Stimulated activated CD8-positive, alpha-beta memory T cell treated with anti-CD3 and anti-CD28 coated beads, Interleukin-12 subunit alpha, Interleukin-12 subunit beta, amount 100 ng/mL, for 4 hours (primary cell): Measurements from ENCODE around the gene TMCO4.
"Not testable (repeated sequence)": the region's sequence is repeated elsewhere in the genome, so short reads cannot be mapped to it uniquely, and the experiment has no call there.

Experiments
- DNase-seq: peaks from one replicate; pipeline ENCODE4 v3.0.0-alpha.2; 2020; ENCODE audit warnings: low read depth

Gene TMCO4

GRCh38 chr1:19812875-19813642, 13.3 kb upstream of the TMCO4 start:
- no peak for DNase-seq

DNA sequence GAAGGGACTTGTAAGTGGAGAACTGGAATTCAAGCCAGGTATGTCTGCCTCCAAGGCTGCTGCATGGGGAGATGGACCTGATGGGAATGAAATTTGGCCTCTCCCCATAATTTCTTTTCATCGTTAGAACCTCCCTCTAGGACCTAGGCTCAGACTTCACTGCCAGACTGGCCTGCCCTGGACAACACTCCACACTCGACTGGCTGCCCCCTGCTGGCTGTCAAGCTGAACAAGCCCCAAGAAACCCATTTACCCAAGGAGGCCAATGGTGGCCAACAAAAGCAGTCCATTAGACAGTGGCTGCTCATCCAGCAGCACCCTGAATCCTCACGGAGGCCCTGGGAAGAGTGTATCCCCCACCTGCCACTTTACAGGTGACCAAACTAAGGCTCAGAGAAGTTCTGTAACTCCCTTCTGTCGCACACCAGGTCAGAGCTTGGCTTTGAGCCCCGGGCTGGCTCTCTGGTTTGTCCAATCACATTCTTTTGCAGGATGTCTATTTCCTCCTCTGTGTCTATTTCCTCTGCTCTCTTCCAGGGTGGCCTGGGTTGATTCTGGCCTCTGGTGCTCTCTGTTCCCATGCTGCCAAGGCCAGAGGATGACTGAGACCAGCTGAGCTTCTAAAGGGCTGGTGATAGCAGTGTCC, 11.6 kb upstream of the TMCO4 start:
- DNase-seq = no peak

DNA sequence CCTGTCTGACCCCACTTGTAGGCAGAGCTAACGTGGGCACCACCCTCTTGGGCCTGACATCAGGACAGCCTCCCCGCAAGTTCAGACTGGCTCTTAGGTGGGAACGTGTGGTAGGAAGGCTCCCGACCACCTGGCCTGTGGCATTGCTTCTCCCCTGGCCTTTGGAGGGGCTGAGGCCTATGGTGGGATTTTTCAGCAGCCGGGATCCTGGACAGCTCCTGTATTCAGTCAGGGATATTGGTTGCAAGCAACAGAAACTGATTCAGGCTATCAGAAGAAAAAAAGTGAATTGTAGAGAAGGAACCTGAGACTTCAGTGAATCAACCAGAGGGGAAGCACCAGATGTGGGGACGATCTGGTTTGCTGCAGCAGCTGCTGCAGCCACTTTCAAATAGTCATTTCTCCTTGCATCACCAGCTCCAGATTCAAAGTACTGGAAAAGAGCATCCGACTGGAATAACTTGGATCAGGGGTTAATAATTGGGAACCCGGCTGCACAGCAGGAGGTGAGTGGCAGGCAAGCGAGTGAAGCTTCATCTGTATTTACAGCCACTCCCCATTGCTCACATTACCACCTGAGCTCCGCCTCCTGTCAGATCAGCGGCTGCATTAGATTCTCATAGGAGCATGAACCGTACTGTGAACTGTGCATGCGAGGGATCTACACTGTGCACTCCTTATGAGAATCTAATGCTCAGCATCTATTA, 9.5 kb upstream of the TMCO4 start:
- DNase-seq = no peak

DNA sequence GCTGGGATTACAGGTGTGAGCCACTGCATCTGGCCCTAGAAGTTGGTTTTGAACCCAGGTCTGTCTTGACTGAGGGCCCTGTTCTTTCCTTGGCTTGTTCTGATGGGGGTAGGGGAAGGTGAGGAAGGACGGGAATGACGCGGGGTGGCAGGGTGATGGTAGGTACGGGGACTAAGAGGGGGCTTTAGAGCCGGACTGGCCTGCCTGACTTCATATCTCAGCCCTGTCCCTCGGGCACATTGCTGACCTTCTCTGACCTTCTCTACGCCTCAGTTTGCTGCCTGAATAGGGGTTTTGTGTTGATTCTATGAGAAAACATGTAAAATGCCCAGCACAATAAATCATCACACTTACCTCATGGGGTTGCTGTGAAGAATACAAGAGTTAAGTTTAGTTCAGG, 8.6 kb upstream of the TMCO4 start:
- no peak for DNase-seq

GRCh38 chr1:19804831-19805251, 5.1 kb upstream of the TMCO4 start:
- DNase-seq = no peak

GRCh38 chr1:19802269-19802668, 2.6 kb upstream of the TMCO4 start:
- DNase-seq = no peak

GRCh38 chr1:19800076-19800804, 524 bp upstream of the TMCO4 start:
- DNase-seq = no peak

DNA sequence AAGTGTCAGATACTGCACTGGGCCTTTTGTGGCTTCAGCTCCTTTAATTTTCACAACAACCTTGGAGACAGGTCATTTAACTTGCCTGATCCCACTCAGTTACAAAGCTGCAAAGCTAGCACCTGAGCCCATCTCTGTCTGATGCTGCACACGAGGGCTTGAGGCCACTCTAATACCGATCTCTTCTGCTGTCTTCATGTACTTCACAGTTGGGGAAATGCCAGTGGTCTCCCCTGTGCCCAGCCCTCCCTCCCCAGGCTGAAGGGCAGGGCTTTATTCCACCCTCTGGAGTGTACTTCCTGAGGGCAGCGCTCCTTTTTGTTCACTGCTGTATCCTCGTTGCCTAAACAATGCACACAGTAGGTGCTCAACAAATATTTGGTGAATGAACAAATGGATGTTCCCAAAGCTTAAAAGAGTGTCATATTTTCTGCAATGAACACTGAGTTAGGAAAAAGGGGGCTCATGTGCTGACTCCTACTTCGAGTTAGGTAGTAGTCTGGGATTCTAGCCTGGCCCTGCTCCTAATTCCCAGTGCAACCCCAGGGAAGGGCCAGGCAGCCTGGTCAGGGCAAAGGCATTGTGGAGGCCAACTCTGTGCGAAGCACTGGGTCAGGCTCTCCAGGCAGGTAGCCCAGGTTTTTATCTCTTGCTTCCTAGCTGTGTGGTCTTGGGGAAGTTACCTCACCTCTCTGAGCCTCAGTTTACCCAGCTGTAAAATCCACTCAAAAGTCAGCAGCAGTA, 1.1 kb downstream of the TMCO4 start:
- no peak for DNase-seq

DNA sequence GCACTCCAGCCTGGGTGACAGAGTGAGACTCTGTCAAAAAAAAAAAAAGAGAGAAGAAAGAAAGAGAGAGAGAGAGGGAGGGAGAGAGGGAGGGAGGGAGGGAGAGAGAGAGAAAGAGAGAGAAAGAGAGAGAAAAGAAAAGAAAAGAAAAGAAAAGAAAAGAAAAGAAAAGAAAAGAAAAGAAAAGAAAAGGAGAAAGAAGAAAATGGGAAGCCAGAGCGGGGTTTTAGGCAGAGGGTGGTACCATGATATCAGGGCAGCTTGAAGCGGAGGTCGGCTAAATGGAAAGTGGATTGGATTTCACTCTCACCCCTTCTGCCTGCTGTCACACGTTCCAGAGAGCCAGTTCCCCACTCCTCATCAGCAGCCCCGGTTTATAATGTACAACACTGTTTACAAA, 1.9 kb downstream of the TMCO4 start:
- DNase-seq = no peak

DNA sequence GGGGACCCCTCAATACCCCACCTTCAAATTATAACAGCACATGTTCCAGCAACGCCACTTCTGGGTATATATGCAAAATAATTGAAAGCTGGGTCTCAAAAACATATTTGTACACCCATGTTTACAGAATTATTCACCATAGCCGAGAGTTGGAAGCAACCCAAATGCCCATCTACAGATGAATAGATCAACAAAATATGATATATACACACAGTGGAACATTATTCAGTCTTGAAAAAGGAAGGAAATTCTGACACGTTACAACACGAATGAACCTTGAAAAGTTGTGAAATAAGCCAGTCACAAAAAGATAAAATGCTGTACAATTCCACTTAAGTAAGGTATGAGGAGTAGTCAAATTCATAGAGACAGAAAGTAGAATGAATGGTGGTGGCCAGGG, 5.1 kb downstream of the TMCO4 start:
- no peak for DNase-seq

- DNase-seq = no peak
Measured at GRCh38 chr1:19793360-19794046, 6.2 kb downstream of the TMCO4 start.

- DNase-seq = no peak
Measured at GRCh38 chr1:19792237-19793002, 7.3 kb downstream of the TMCO4 start.

DNA sequence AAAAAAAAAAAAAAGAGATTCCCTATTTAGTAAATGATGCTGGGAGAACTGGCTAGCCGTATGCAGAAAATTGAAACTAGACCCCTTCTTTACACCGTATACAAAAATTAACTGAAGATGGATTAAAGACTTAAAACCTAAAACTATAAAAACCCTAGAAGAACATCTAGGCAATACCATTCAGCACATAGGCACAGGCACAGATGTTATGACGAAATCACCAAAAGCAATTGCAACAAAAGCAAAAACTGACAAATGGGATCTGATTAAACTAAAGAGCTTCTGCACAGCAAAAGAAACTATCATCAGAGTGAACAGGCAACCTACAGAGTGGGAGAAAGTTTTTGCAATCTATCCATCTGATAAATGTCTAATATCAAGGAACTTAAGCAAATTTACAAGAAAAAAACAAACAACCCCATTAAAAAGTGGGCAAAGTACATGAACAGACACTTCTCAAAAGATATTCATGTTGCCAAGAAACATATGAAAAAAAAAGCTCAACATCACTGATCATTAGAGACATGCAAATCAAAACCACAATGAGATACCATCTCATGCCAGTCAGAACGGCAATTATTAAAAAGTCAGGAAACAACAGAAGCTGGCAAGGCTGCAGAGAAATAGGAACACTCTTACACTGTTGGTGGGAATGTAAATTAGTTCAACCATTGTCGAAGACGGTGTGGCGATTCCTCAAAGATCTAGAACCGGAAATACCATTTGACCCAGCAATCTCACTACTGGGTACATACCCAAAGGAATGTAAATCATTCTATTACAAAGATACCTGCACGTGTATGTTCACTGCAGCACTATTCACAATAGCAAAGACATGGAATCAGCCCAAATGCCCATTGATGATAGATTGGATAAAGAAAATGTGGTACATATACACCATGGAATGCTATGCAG, 9.4 kb downstream of the TMCO4 start:
- not testable (repeated sequence) for DNase-seq

DNA sequence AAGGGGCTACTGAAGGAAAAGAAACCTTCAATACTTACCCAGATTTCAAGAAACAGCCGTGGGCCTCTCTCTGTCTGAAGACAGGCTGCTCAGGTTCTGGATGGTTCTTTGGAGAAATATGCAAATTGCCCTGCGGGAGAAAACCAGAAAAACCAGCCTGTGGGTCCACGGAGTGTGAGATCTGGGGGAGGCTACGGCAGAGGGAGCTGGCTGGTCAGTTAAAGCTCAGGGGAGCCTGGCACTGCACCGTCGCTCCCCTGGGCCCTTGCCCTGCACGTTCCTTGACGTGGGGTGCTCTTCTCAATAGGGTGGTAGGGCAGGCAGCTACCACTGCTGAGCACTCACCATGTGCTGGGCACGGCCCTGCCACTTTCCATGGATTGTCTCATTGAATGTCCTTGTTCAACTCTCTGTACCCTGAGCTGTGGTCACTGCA, 12.7 kb downstream of the TMCO4 start:
- no peak for DNase-seq

GRCh38 chr1:19785660-19786059, 14.1 kb downstream of the TMCO4 start:
- DNase-seq = no peak

DNA sequence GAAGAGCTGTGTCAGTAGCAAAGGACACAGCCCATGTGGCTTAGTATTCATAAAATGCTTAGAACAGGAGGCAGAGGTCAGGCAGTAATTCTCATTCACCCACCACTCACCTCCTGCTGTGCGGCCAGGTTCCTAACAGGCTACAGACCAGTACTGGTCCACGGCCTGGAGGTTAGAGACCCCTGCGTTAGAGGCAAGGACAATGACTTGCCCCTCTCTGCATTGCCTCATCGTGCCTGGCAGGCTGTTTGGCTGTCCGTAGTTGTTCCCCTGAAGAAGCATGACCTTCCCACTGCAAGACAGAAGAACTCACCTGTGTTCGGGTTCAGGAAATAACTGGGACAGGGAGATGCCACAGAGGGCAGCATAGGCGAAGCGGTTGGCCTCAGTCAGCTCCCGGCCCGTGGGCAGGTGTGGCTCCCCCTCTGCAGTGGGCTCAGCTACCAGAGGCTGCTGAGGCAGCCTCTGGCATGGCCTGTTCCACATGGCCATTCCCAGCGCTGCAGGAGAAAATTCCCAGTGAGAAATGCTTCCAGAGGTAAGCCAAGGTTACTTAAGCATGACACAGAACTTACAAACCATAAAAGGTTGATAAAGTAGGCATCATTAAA, 19.3 kb downstream of the TMCO4 start:
- no peak for DNase-seq

GRCh38 chr1:19776933-19777332, 22.8 kb downstream of the TMCO4 start:
- DNase-seq = no peak

- no peak for DNase-seq
Measured at GRCh38 chr1:19776287-19776686, 23.4 kb downstream of the TMCO4 start.

DNA sequence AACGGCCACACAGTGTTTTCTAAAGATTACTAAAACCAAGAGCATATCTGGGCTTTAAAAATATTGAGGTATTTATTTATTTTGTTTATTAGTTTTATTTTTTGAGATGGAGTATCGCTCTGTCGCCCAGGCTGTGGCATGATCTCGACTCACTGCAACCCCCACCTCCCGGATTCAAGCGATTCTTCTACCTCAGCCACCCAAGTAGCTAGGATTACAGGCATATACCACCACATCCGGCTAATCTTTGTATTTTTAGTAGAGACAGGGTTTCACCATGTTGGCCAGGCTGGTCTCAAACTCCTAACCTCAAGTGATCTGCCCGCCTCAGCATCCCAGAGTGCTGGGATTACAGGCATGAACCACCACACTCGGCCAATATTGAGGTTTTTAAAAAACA, 23.9 kb downstream of the TMCO4 start:
- DNase-seq = no peak
